Astrocyte of the cerebellum (primary cell): Measurements from ENCODE around the gene FBLN5.
A peak's percentile ranks its signal among the peaks of the same experiment; 100 is the strongest.

Experiments
- DNase-seq: peaks from one replicate; pipeline ENCODE4 v3.0.0-alpha.2; 2011; ENCODE audit warnings: low read depth
- H3K4me3 ChIP-seq: 2 replicates; pipeline ENCODE4 v1.5.1; 2011; ENCODE audit warnings: mild to moderate bottlenecking, low read depth, low read length, moderate library complexity
- CTCF ChIP-seq: IDR thresholded peaks from 2 replicates; pipeline ENCODE4 v1.5.1; 2012; ENCODE audit warnings: low read length, low read depth, moderate library complexity, mild to moderate bottlenecking; ENCODE audit errors: missing control alignments
- in situ Hi-C: cut with HindIII; loops from 2 replicates; pipeline ENCODE4 v1.10.0; 2017; ENCODE audit warnings: low sequenced_read_pairs

The FBLN5 gene

GRCh38 chr14:91870890-91871289 lies 76.6 kb downstream of the FBLN5 start:
- TF ChIP-seq CTCF: no peak
- DNase-seq: no peak
- H3K4me3 ChIP-seq: no peak overlapping the region
- in situ Hi-C loops: no loop called here

- H3K4me3 ChIP-seq: no peak overlapping the region
- no peak for DNase-seq
- in situ Hi-C loops: no loop called here
- no peak for TF ChIP-seq CTCF
Observed at GRCh38 chr14:91870001-91870400, 77.5 kb downstream of the FBLN5 start.

- in situ Hi-C loops: no loop called here
- H3K4me3 ChIP-seq: no peak overlapping the region
- DNase-seq: peak; percentile 49
- no peak for TF ChIP-seq CTCF
Observed at GRCh38 chr14:91869556-91869955, 77.9 kb downstream of the FBLN5 start.

GRCh38 chr14:91867316-91867988 lies 80.0 kb downstream of the FBLN5 start, which contains the start of gene TC2N:
Gene TC2N (minus strand): TSS chr14:91867536. CDS start chr14:91813769, 53,767 bp downstream.
- no peak within 1 kb of the TSS for H3K4me3 ChIP-seq
- no peak for DNase-seq
- TF ChIP-seq CTCF: no peak
- in situ Hi-C loops: no loop called here

GRCh38 chr14:91866511-91867295 lies 80.8 kb downstream of the FBLN5 start:
- no peak for TF ChIP-seq CTCF
- no peak for DNase-seq
- H3K4me3 ChIP-seq: no peak overlapping the region
- in situ Hi-C loops: no loop called here

- TF ChIP-seq CTCF: no peak
- DNase-seq: peak; percentile 92
- in situ Hi-C loops: no loop called here
- no peak overlapping the region for H3K4me3 ChIP-seq
Observed at GRCh38 chr14:91866061-91866460, 81.4 kb downstream of the FBLN5 start.
